ENCODE measurements around the gene REV3L.

- peak in 2 of 3 experiments; percentile 10 to 53; a peak in 3 of 6 replicates for TF ChIP-seq CTCF (IDR thresholded peaks at IDR 0.05 in 2 of 3, conservative IDR thresholded peaks at IDR 0.05 in 1 of 3; ENCODE audit: insufficient read depth in 2 of 3, low read depth in 1 of 3, low read length in 3 of 3)
- no peak for TF ChIP-seq HDAC6 (IDR thresholded peaks at IDR 0.05; ENCODE audit: low read depth, low read length)
Measured at GRCh38 chr6:111256646-111257045, 226.4 kb downstream of the REV3L start.
